Mucosa of rectum (tissue), 2 donors: ENCODE results near the gene HERC4.
"Not testable (repeated sequence)": the region's sequence is repeated elsewhere in the genome, so short reads cannot be mapped to it uniquely, and the experiment has no call there.

ENCODE experiments used
- H3K27ac ChIP-seq, 2 donors: one replicate each; pipeline ENCODE4 v1.7.0; 2013; ENCODE audit warnings: inconsistent platforms in 2 of 2, low read depth in 2 of 2, low read length in 2 of 2
- H3K27me3 ChIP-seq, 2 donors: one replicate each; pipeline ENCODE4 v1.7.0; 2013; ENCODE audit warnings: low read length in 2 of 2; ENCODE audit not compliant: control insufficient read depth in 2 of 2, insufficient read depth in 2 of 2
- H3K36me3 ChIP-seq, 2 donors: one replicate each; pipeline ENCODE4 v1.7.0; 2013; ENCODE audit warnings: low read length in 2 of 2; ENCODE audit not compliant: control insufficient read depth in 2 of 2, insufficient read depth in 2 of 2
- H3K4me1 ChIP-seq, 2 donors: one replicate each; pipeline ENCODE4 v1.7.0; 2013; ENCODE audit warnings: low read length in 2 of 2, mild to moderate bottlenecking in 1 of 2; ENCODE audit not compliant: control insufficient read depth in 2 of 2, insufficient read depth in 2 of 2
- H3K4me3 ChIP-seq, 2 donors: one replicate each; pipeline ENCODE4 v1.7.0; 2013; ENCODE audit warnings: low read length in 2 of 2
- H3K9ac ChIP-seq, 2 donors: one replicate each; pipeline ENCODE4 v1.7.0; 2013; ENCODE audit warnings: low read length in 2 of 2, low read depth in 1 of 2, mild to moderate bottlenecking in 1 of 2
- H3K9me3 ChIP-seq, 2 donors: one replicate each; pipeline ENCODE4 v1.7.0; 2013; ENCODE audit warnings: low read length in 2 of 2; ENCODE audit not compliant: control insufficient read depth in 2 of 2
- donor health status: healthy.
- donor health status: Normal muscosa, but diverticular disease.

HERC4 gene

GRCh38 chr10:68016519-68016918 lies 58.6 kb downstream of the HERC4 start:
- not testable (repeated sequence) for H3K27me3 ChIP-seq, H3K4me1 ChIP-seq, H3K27ac ChIP-seq, H3K9me3 ChIP-seq, H3K9ac ChIP-seq, H3K4me3 ChIP-seq
- H3K36me3 ChIP-seq: peaks cover 36% of the 10 kb centered on the region in 2 donors

GRCh38 chr10:68010426-68010940 lies 64.6 kb downstream of the HERC4 start:
- H3K9me3 ChIP-seq: no peaks in the 10 kb centered on the region

GRCh38 chr10:68007356-68007755 lies 67.7 kb downstream of the HERC4 start:
- Histone ChIP-seq H3K9me3 (no peaks in the 10 kb centered on the region), H3K36me3 (peaks cover 26 to 35% of the 10 kb centered on the region in 2 donors), H3K4me1 (no peaks in the 10 kb centered on the region), H3K4me3 (no peak overlapping the region), H3K27ac (no peak overlapping the region), H3K9ac (no peak overlapping the region), H3K27me3 (no peaks in the 10 kb centered on the region)

More at GRCh38 chr10:68010426-68010940, 64.6 kb downstream of the HERC4 start:
- Histone ChIP-seq H3K27ac (no peak overlapping the region), H3K9ac (no peak overlapping the region), H3K27me3 (no peaks in the 10 kb centered on the region), H3K4me3 (no peak overlapping the region), H3K36me3 (peaks cover 35 to 43% of the 10 kb centered on the region in 2 donors), H3K4me1 (no peaks in the 10 kb centered on the region)

GRCh38 chr10:68001539-68001938 lies 73.5 kb downstream of the HERC4 start:
- Histone ChIP-seq H3K27me3 (no peaks in the 10 kb centered on the region), H3K4me1 (no peaks in the 10 kb centered on the region), H3K9ac (no peak overlapping the region), H3K4me3 (no peak overlapping the region), H3K27ac (no peak overlapping the region), H3K36me3 (peaks cover 7 to 11% of the 10 kb centered on the region in 2 donors), H3K9me3 (no peaks in the 10 kb centered on the region)

- H3K4me3 ChIP-seq: no peak overlapping the region
- H3K9ac ChIP-seq: no peak overlapping the region
- no peaks in the 10 kb centered on the region for H3K27me3 ChIP-seq
- H3K9me3 ChIP-seq: no peaks in the 10 kb centered on the region
- H3K4me1 ChIP-seq: no peaks in the 10 kb centered on the region
- peaks cover 7 to 11% of the 10 kb centered on the region in 2 donors for H3K36me3 ChIP-seq
- H3K27ac ChIP-seq: no peak overlapping the region
Measured at GRCh38 chr10:68001000-68001399, 74.1 kb downstream of the HERC4 start.

- no peak overlapping the region for H3K9ac ChIP-seq
- H3K27ac ChIP-seq: no peak overlapping the region
- H3K9me3 ChIP-seq: no peaks in the 10 kb centered on the region
- H3K4me3 ChIP-seq: no peak overlapping the region
- no peaks in the 10 kb centered on the region for H3K27me3 ChIP-seq
- peaks cover 19 to 30% of the 10 kb centered on the region in 2 donors for H3K36me3 ChIP-seq
- H3K4me1 ChIP-seq: no peaks in the 10 kb centered on the region
Measured at GRCh38 chr10:67990093-67990492, 85.0 kb downstream of the HERC4 start.

- Histone ChIP-seq H3K27me3 (no peaks in the 10 kb centered on the region), H3K9ac (no peak overlapping the region), H3K27ac (no peak overlapping the region), H3K4me3 (no peak overlapping the region), H3K9me3 (no peaks in the 10 kb centered on the region), H3K36me3 (peaks cover 19 to 30% of the 10 kb centered on the region in 2 donors), H3K4me1 (no peaks in the 10 kb centered on the region)
Measured at GRCh38 chr10:67988606-67989005, 86.5 kb downstream of the HERC4 start.

- H3K27ac ChIP-seq, H3K4me3 ChIP-seq, H3K9ac ChIP-seq, H3K9me3 ChIP-seq, H3K4me1 ChIP-seq, H3K27me3 ChIP-seq: not testable (repeated sequence)
- H3K36me3 ChIP-seq: peaks cover 23 to 41% of the 10 kb centered on the region in 2 donors
Measured at GRCh38 chr10:67982603-67983002, 92.5 kb downstream of the HERC4 start.

GRCh38 chr10:67978749-67979148 lies 96.3 kb downstream of the HERC4 start:
- Histone ChIP-seq H3K9ac (no peak overlapping the region), H3K4me3 (no peak overlapping the region), H3K36me3 (peaks cover 27 to 35% of the 10 kb centered on the region in 2 donors), H3K4me1 (no peaks in the 10 kb centered on the region), H3K9me3 (no peaks in the 10 kb centered on the region), H3K27ac (no peak overlapping the region), H3K27me3 (no peaks in the 10 kb centered on the region)

GRCh38 chr10:67977251-67977650 lies 97.8 kb downstream of the HERC4 start:
- Histone ChIP-seq H3K36me3 (peaks cover 31 to 33% of the 10 kb centered on the region in 2 donors), H3K4me3 (no peak overlapping the region), H3K9ac (no peak overlapping the region), H3K27me3 (no peaks in the 10 kb centered on the region), H3K27ac (no peak overlapping the region), H3K9me3 (no peaks in the 10 kb centered on the region), H3K4me1 (no peaks in the 10 kb centered on the region)
